ENCODE measurements around the gene PLEKHG1.

The PLEKHG1 gene

GRCh38 chr6:150600301-150601017 is 774 bp downstream of the PLEKHG1 start:
- Mint-ChIP-seq H3K36me3 (ENCODE audit: low read depth) (no peaks in the 10 kb centered on the region), H3K9me3 (no peaks in the 10 kb centered on the region), H3K27me3 (ENCODE audit: low read depth, poor library complexity) (peaks cover 70% of the 10 kb centered on the region), H3K4me1 (peaks cover 50% of the 10 kb centered on the region), H3K4me3 (peak overlapping the region; percentile 96), H3K27ac (peak overlapping the region; percentile 57)
- TF ChIP-seq CTCF (IDR thresholded peaks at IDR 0.05), result peak; percentile 42
- DNase-seq, result peak; percentile 71

- no peaks in the 10 kb centered on the region for H3K9me3 Mint-ChIP-seq
- peaks cover 65% of the 10 kb centered on the region for H3K27me3 Mint-ChIP-seq (ENCODE audit: low read depth, poor library complexity)
- H3K27ac Mint-ChIP-seq, result no peak overlapping the region
- H3K4me3 Mint-ChIP-seq, result peak overlapping the region; percentile 96
- H3K4me1 Mint-ChIP-seq, result peaks cover 56% of the 10 kb centered on the region
- no peak for DNase-seq
- TF ChIP-seq CTCF (IDR thresholded peaks at IDR 0.05), result no peak
- H3K36me3 Mint-ChIP-seq (ENCODE audit: low read depth), result no peaks in the 10 kb centered on the region
Observed at GRCh38 chr6:150601439-150601838, 1.8 kb downstream of the PLEKHG1 start.

- TF ChIP-seq CTCF (IDR thresholded peaks at IDR 0.05), result no peak
- DNase-seq, result no peak
- Mint-ChIP-seq H3K4me1 (peaks cover 59% of the 10 kb centered on the region), H3K36me3 (ENCODE audit: low read depth) (no peaks in the 10 kb centered on the region), H3K9me3 (no peaks in the 10 kb centered on the region), H3K27me3 (ENCODE audit: low read depth, poor library complexity) (peaks cover 48% of the 10 kb centered on the region), H3K4me3 (no peak overlapping the region), H3K27ac (no peak overlapping the region)
Observed at GRCh38 chr6:150603176-150603575, 3.5 kb downstream of the PLEKHG1 start.

- DNase-seq, result no peak
- Mint-ChIP-seq H3K4me1 (peaks cover 58% of the 10 kb centered on the region), H3K36me3 (ENCODE audit: low read depth) (no peaks in the 10 kb centered on the region), H3K9me3 (no peaks in the 10 kb centered on the region), H3K27me3 (ENCODE audit: low read depth, poor library complexity) (peaks cover 35% of the 10 kb centered on the region), H3K4me3 (no peak overlapping the region), H3K27ac (no peak overlapping the region)
- TF ChIP-seq CTCF (IDR thresholded peaks at IDR 0.05), result no peak
Observed at GRCh38 chr6:150604467-150604866, 4.8 kb downstream of the PLEKHG1 start.

- Mint-ChIP-seq H3K27me3 (ENCODE audit: low read depth, poor library complexity) (peaks cover 36% of the 10 kb centered on the region), H3K9me3 (no peaks in the 10 kb centered on the region), H3K27ac (no peak overlapping the region), H3K4me3 (no peak overlapping the region), H3K36me3 (ENCODE audit: low read depth) (no peaks in the 10 kb centered on the region), H3K4me1 (peaks cover 56% of the 10 kb centered on the region)
- no peak for DNase-seq
- TF ChIP-seq CTCF (IDR thresholded peaks at IDR 0.05), result no peak
Observed at GRCh38 chr6:150605333-150605732, 5.6 kb downstream of the PLEKHG1 start.

GRCh38 chr6:150606168-150606591 is 6.5 kb downstream of the PLEKHG1 start:
- no peak for TF ChIP-seq CTCF (IDR thresholded peaks at IDR 0.05)
- no peak for DNase-seq
- no peaks in the 10 kb centered on the region for H3K36me3 Mint-ChIP-seq (ENCODE audit: low read depth)
- no peaks in the 10 kb centered on the region for H3K9me3 Mint-ChIP-seq
- H3K27me3 Mint-ChIP-seq (ENCODE audit: low read depth, poor library complexity), result peaks cover 28% of the 10 kb centered on the region
- H3K27ac Mint-ChIP-seq, result no peak overlapping the region
- peaks cover 49% of the 10 kb centered on the region for H3K4me1 Mint-ChIP-seq
- no peak overlapping the region for H3K4me3 Mint-ChIP-seq

Measured in nephron progenitor cell (in vitro differentiated cells).